Esophagus muscularis mucosa (tissue), 4 donors: ENCODE measurements around the gene C19orf18. TPM values are rescaled to one million over a fixed set of nuclear protein-coding genes. Genes with fewer than 3 reads are reported as not detected.
A peak's percentile ranks its signal among the peaks of the same experiment; 100 is the strongest.
"Not testable (repeated sequence)": the region's sequence is repeated elsewhere in the genome, so short reads cannot be mapped to it uniquely, and the experiment has no call there.

Experiments used
- DNase-seq: peaks from one replicate; pipeline ENCODE4 v3.0.0-alpha.2; 2017; ENCODE audit errors: extremely low spot score
- H3K27ac ChIP-seq, 4 donors: fragments of 200-600 bp; sonication (generic); replicated peaks in 1 of 4; 1 replicate in 3 of 4; 2 replicates in 1 of 4; pipeline ENCODE4 v1.5.1; 2016 to 2019; ENCODE audit warnings: mild to moderate bottlenecking in 1 of 4
- H3K27me3 ChIP-seq, 4 donors: fragments of 200-600 bp; sonication (generic); one replicate each; pipeline versions ENCODE4 v1.5.1 to v1.6.0; 2016 to 2019
- H3K36me3 ChIP-seq, 4 donors: fragments of 200-600 bp; sonication (generic); one replicate each; pipeline ENCODE4 v1.5.1; 2016 to 2019
- H3K4me1 ChIP-seq, 4 donors: fragments of 200-600 bp; sonication (generic); one replicate each; pipeline ENCODE4 v1.5.1; 2016 to 2019
- H3K4me3 ChIP-seq, 4 donors: fragments of 200-600 bp; sonication (generic); 1 replicate in 2 of 4; 2 replicates in 2 of 4; pipeline ENCODE4 v1.5.1; 2016 to 2019; ENCODE audit warnings: mild to moderate bottlenecking in 4 of 4, moderate library complexity in 1 of 4
- H3K9me3 ChIP-seq, 4 donors: fragments of 200-600 bp; sonication (generic); 1 replicate in 3 of 4; 2 replicates in 1 of 4; pipeline ENCODE4 v1.5.1; 2016 to 2019
- CTCF ChIP-seq, 3 experiments: fragments of 200-600 bp in 2 of 3; fragments of 450-650 bp in 1 of 3; sonication (generic) in 2 of 3; IDR thresholded peaks; one replicate each; pipeline ENCODE4 v1.5.1; 2017 to 2019; ENCODE audit warnings: antibody characterized with exemption in 3 of 3, mild to moderate bottlenecking in 2 of 3, moderate library complexity in 1 of 3
- EP300 ChIP-seq: sonication (generic); formaldehyde crosslinking; IDR thresholded peaks from one replicate; pipeline ENCODE4 v1.6.1; 2017; ENCODE audit warnings: antibody characterized with exemption
- POLR2A ChIP-seq: fragments of 450-650 bp; IDR thresholded peaks from one replicate; pipeline ENCODE4 v1.6.1; 2017; ENCODE audit warnings: antibody characterized with exemption, moderate library complexity, mild to moderate bottlenecking, low read depth
- POLR2AphosphoS5 ChIP-seq, 2 donors: sonication (generic); formaldehyde crosslinking; IDR thresholded peaks; one replicate each; pipeline ENCODE4 v1.6.1; 2017; ENCODE audit warnings: antibody characterized with exemption in 2 of 2
- WGBS: methylation state at CpG from one replicate; pipeline ENCODE4 v1.1.5; 2018; 5-methylcytosine and 5-hydroxymethylcytosine counted together
- intact Hi-C: fragments of 100-400 bp; cut with DNase I; formaldehyde crosslinking; loops from one replicate; pipeline ENCODE4 v1.15.1; 2023
- total RNA-seq, 4 donors: library from RNA; depleted of rRNA; stranded (reverse); fragments of >200 nt; gene quantifications; one replicate each; pipeline versions ENCODE4 v1.1.0 to v1.2.1, GENCODE V29; 2016

The C19orf18 gene
- total RNA-seq, 4 donors from 2014 or later, result 0.40 to 0.84 (median 0.83) TPM; not detected in 1

DNA sequence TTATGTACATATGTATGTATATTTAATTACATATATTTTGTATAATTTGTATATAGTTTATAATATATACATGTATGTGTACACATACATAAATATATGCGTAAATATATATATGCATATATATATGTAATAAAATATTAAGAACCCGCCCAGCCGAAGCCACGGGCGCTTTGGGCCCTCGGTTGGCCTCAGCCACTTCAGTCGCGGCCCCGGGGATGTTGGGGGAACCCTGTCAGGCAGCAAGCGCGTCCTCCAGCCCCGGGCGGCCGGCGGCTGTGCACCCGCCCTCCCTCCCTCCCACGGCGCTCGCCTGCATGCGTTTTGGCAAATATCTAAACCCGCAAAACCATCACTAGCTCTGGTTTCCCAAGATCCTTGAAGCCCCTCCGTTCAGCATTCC is 36.2 kb upstream of the C19orf18 start:
- 75% methylated on average over 22 of the region's 22 CpGs for WGBS
- Histone ChIP-seq H3K36me3 (peaks cover 7 to 21% (median 19%) of the 10 kb centered on the region in 4 donors), H3K9me3 (peaks cover 0 to 88% (median 61%) of the 10 kb centered on the region in 4 donors), H3K27ac (peak overlapping the region in 1 of 4 donors; percentile 90), H3K4me1 (peaks cover 5 to 18% (median 12%) of the 10 kb centered on the region in 4 donors), H3K4me3 (peak overlapping the region in 1 of 4 donors; percentile 57), H3K27me3 (no peaks in the 10 kb centered on the region)
- no peak for DNase-seq
- no peak for TF ChIP-seq CTCF (IDR thresholded peaks at IDR 0.05)
- TF ChIP-seq POLR2AphosphoS5 (IDR thresholded peaks at IDR 0.05), result no peak
- TF ChIP-seq EP300, result no peak
- TF ChIP-seq POLR2A, result no peak
- intact Hi-C loops, result loop anchor here (10.0 kb wide), 1 partner anchor 84 kb away; the partner anchor contains the start of gene ZSCAN18

GRCh38 chr19:58009666-58010301 is 35.5 kb upstream of the C19orf18 start:
- WGBS, result 16% methylated on average over 34 of the region's 41 CpGs

GRCh38 chr19:58009301-58009665 is 34.9 kb upstream of the C19orf18 start:
- TF ChIP-seq CTCF (IDR thresholded peaks at IDR 0.05) (no peak), POLR2A (no peak), POLR2AphosphoS5 (IDR thresholded peaks at IDR 0.05) (no peak), EP300 (no peak)
- intact Hi-C loops, result no loop called here
- no peaks in the 10 kb centered on the region for H3K27me3 ChIP-seq
- peaks cover 5 to 23% (median 13%) of the 10 kb centered on the region in 4 donors for H3K4me1 ChIP-seq
- H3K27ac ChIP-seq, result peak overlapping the region; percentile 58 to 90 (median 68)
- peak overlapping the region; percentile 43 to 64 (median 52) for H3K4me3 ChIP-seq
- WGBS, result no CpG with 5 or more reads among the region's 21 CpGs
- peaks cover 0 to 96% (median 72%) of the 10 kb centered on the region in 4 donors for H3K9me3 ChIP-seq
- H3K36me3 ChIP-seq, result peaks cover 13 to 33% (median 30%) of the 10 kb centered on the region in 4 donors
- DNase-seq, result no peak

More at GRCh38 chr19:58009666-58010301, 35.5 kb upstream of the C19orf18 start:
- Histone ChIP-seq H3K27me3 (no peaks in the 10 kb centered on the region), H3K4me3 (peak overlapping the region; percentile 43 to 64 (median 52)), H3K9me3 (peaks cover 0 to 95% (median 67%) of the 10 kb centered on the region in 4 donors), H3K36me3 (peaks cover 13 to 28% (median 25%) of the 10 kb centered on the region in 4 donors), H3K27ac (peak overlapping the region; percentile 58 to 90 (median 68)), H3K4me1 (peaks cover 5 to 18% (median 12%) of the 10 kb centered on the region in 4 donors)
- no peak for DNase-seq
- intact Hi-C loops, result loop anchor here (10.0 kb wide), 1 partner anchor 85 kb away; the partner anchor contains the start of gene ZSCAN18
- TF ChIP-seq POLR2AphosphoS5 (IDR thresholded peaks at IDR 0.05) (peak; percentile 67 to 79), CTCF (IDR thresholded peaks at IDR 0.05) (no peak)

GRCh38 chr19:58008877-58009276 is 34.5 kb upstream of the C19orf18 start:
- peaks cover 0 to 97% (median 76%) of the 10 kb centered on the region in 4 donors for H3K9me3 ChIP-seq
- WGBS, result 53% methylated on average over 10 of the region's 10 CpGs
- DNase-seq, H3K4me3 ChIP-seq, intact Hi-C loops, H3K27me3 ChIP-seq: not testable (repeated sequence)
- H3K27ac ChIP-seq, result peak overlapping the region in 2 of 4 donors; percentile 72 to 90
- H3K36me3 ChIP-seq, result peaks cover 13 to 36% (median 33%) of the 10 kb centered on the region in 4 donors
- peaks cover 6 to 27% (median 16%) of the 10 kb centered on the region in 4 donors for H3K4me1 ChIP-seq

DNA sequence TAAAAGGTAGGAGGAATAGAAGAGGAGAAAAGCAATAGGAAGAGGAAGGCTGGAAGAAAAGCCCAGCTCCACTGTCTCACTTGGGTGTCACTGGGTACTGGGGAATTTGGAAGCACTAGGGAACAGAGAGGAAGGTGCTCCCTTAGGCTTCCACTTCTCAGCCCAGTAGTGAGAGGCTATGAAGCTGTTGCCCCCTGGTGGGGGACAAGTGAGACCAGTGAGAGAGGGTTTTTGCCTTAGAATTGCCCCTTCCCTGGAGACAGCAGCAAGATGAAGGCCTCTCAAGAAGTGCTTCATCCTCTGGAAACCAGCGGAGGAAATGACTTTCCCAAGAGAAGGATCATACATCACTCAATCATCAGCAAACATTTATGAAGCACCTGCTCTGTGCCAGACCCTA is 33.0 kb upstream of the C19orf18 start:
- TF ChIP-seq CTCF (IDR thresholded peaks at IDR 0.05) (no peak), POLR2AphosphoS5 (IDR thresholded peaks at IDR 0.05) (no peak), POLR2A (no peak), EP300 (no peak)
- Histone ChIP-seq H3K27me3 (no peaks in the 10 kb centered on the region), H3K4me1 (peaks cover 15 to 37% (median 25%) of the 10 kb centered on the region in 4 donors), H3K36me3 (peaks cover 13 to 36% (median 35%) of the 10 kb centered on the region in 4 donors), H3K27ac (no peak overlapping the region), H3K9me3 (peaks cover 0 to 90% (median 76%) of the 10 kb centered on the region in 4 donors), H3K4me3 (no peak overlapping the region)
- DNase-seq, result no peak
- WGBS, result 100% methylated on average over 1 of the region's 1 CpG
- intact Hi-C loops, result no loop called here
